LNCAP (cell line): ENCODE measurements around the gene CSF3R.

Source experiments
- CTCF ChIP-seq: fragments of 450-650 bp; IDR thresholded peaks from 2 replicates; pipeline ENCODE4 v1.5.1; 2017; ENCODE audit warnings: mild to moderate bottlenecking

The CSF3R gene

GRCh38 chr1:36482724-36483388, at the start of gene CSF3R:
TSS of gene CSF3R (minus strand) at chr1:36482913. CDS start at chr1:36479496, 3,417 bp downstream.
- TF ChIP-seq CTCF: no peak

- no peak for TF ChIP-seq CTCF
These were observed 49.1 kb upstream of the CSF3R start for GRCh38 chr1:36531833-36532232.

- no peak for TF ChIP-seq CTCF
These were observed 48.1 kb upstream of the CSF3R start for GRCh38 chr1:36530791-36531190.

- no peak for TF ChIP-seq CTCF
These were observed 47.5 kb upstream of the CSF3R start for GRCh38 chr1:36530261-36530660.

- no peak for TF ChIP-seq CTCF
These were observed 47.1 kb upstream of the CSF3R start for GRCh38 chr1:36529769-36530260.

GRCh38 chr1:36528361-36529349, 45.9 kb upstream of the CSF3R start:
- TF ChIP-seq CTCF: no peak

GRCh38 chr1:36525166-36525565, 42.5 kb upstream of the CSF3R start:
- TF ChIP-seq CTCF: no peak
